Right ventricle myocardium inferior (tissue), 1 donor: ENCODE data around the gene IFIT1. TPM values are rescaled to one million over a fixed set of nuclear protein-coding genes. Genes with fewer than 3 reads are reported as not detected.

Source experiments
- total RNA-seq: library from RNA; stranded (reverse); fragmentation: NEBNext Ultra II Directional; extraction: Animal tissue kit (Norgen Biotek cat#: 25700); gene quantifications from one replicate; pipeline ENCODE4 v1.2.1, GENCODE V29; 2021
- donor health status: DM: no; HTN: yes; CAD: no; lungs with severe emphysema.

IFIT1 gene
- total RNA-seq, 1 donor from 2014 or later: 36.0 TPM

Other genes starting within 250 kb of the IFIT1 start
- gene CH25H, start 185.3 kb upstream of the IFIT1 start, total RNA-seq: 0.14 TPM
- gene LIPA, start 140.8 kb upstream of the IFIT1 start, total RNA-seq: 19.3 TPM
- gene IFIT2, start 90.6 kb upstream of the IFIT1 start, total RNA-seq: 4.2 TPM
- gene IFIT3, start 64.6 kb upstream of the IFIT1 start, total RNA-seq: 7.0 TPM
- not detected for gene IFIT1B, start 14.6 kb upstream of the IFIT1 start, total RNA-seq
- gene IFIT5, start 21.9 kb downstream of the IFIT1 start, total RNA-seq: 8.2 TPM
- 1.1 TPM for gene SLC16A12, start 143.0 kb downstream of the IFIT1 start, total RNA-seq